A673 (cell line): ENCODE results near the gene OARD1. TPM values are rescaled to one million over a fixed set of nuclear protein-coding genes. Genes with fewer than 3 reads are reported as not detected.

Experiments used
- BruUV-seq: library from RNA; stranded (reverse); fragments of 400-500 nt; replicated peaks from 2 replicates; lab custom pipeline; 2021; lab: Mats Ljungman, UMichigan
- CTCF ChIA-PET: fragments of 300-600 bp; sonication (Branson Sonifier 250); formaldehyde crosslinking; loops from one replicate; lab custom pipeline; 2022; ENCODE audit warnings: antibody characterized with exemption; lab: Charles Lee
- POLR2A ChIA-PET: fragments of 300-600 bp; sonication (Branson Sonifier 250); formaldehyde crosslinking; loops from one replicate; lab custom pipeline; 2022; ENCODE audit warnings: antibody characterized with exemption; ENCODE audit not compliant: low non-redundant PET; lab: Charles Lee
- DNase-seq: peaks from one replicate; pipeline ENCODE4 v3.0.0-alpha.2; 2015; ENCODE audit warnings: low spot score
- H3K27ac ChIP-seq: fragments of 200-600 bp; sonication (generic); 2 replicates; pipeline ENCODE4 v1.5.1; 2016; ENCODE audit warnings: mixed run types, low read depth, mild to moderate bottlenecking, mixed read lengths, antibody characterized with exemption, low read length; ENCODE audit not compliant: poor library complexity, severe bottlenecking
- H3K27me3 ChIP-seq: fragments of 200-600 bp; sonication (generic); replicated peaks from 2 replicates; pipeline ENCODE4 v1.6.1; 2017; ENCODE audit warnings: mixed run types, low read depth, mild to moderate bottlenecking, mixed read lengths, antibody characterized with exemption, low read length; ENCODE audit not compliant: insufficient read depth, poor library complexity
- H3K36me3 ChIP-seq: fragments of 200-600 bp; sonication (generic); 2 replicates; pipeline ENCODE4 v1.6.1; 2016; ENCODE audit warnings: mixed run types, mild to moderate bottlenecking, mixed read lengths, antibody characterized with exemption, low read length; ENCODE audit not compliant: insufficient read depth, poor library complexity, severe bottlenecking
- H3K4me1 ChIP-seq: fragments of 200-600 bp; sonication (generic); 2 replicates; pipeline ENCODE4 v1.6.1; 2017; ENCODE audit warnings: mixed run types, mild to moderate bottlenecking, mixed read lengths, antibody characterized with exemption, low read length; ENCODE audit not compliant: insufficient read depth, poor library complexity, severe bottlenecking
- H3K4me3 ChIP-seq: fragments of 200-600 bp; sonication (generic); 2 replicates; pipeline ENCODE4 v1.5.1; 2016; ENCODE audit warnings: low read depth, mixed run types, mild to moderate bottlenecking, mixed read lengths, low read length; ENCODE audit not compliant: poor library complexity, severe bottlenecking
- H3K9me3 ChIP-seq: fragments of 200-600 bp; sonication (generic); 2 replicates; pipeline ENCODE4 v1.6.1; 2016; ENCODE audit warnings: mixed run types, low read depth, mild to moderate bottlenecking, mixed read lengths, antibody characterized with exemption, low read length; ENCODE audit not compliant: poor library complexity, severe bottlenecking
- CTCF ChIP-seq: fragments of 300-800, 200-600 bp; sonication (generic); conservative IDR thresholded peaks from 2 replicates; pipeline ENCODE4 v1.5.1; 2017; ENCODE audit warnings: low read depth, mild to moderate bottlenecking, antibody characterized with exemption, low read length, moderate library complexity, mixed read lengths
- EZH2 ChIP-seq: fragments of 200-600 bp; sonication (generic); IDR thresholded peaks from 2 replicates; pipeline ENCODE4 v1.6.1; 2017; ENCODE audit warnings: borderline replicate concordance, low read depth, mild to moderate bottlenecking, mixed read lengths, antibody characterized with exemption, low read length; ENCODE audit not compliant: poor library complexity, severe bottlenecking
- intact Hi-C: fragments of 100-400 bp; cut with micrococcal nuclease; formaldehyde crosslinking; loops from one replicate; pipeline ENCODE4 v1.10.0; 2022; ENCODE audit not compliant: unreplicated experiment
- total RNA-seq: library from RNA; stranded (reverse); gene quantifications from 2 replicates; pipeline ENCODE4 v1.2.3, GENCODE V29; 2021

Gene OARD1
- total RNA-seq, 1 experiment from 2014 or later: 27.3 TPM

- H3K4me3 ChIP-seq: no peak overlapping the region
- H3K27me3 ChIP-seq: no peaks in the 10 kb centered on the region
- TF ChIP-seq EZH2: no peak
- no peak for TF ChIP-seq CTCF
- intact Hi-C loops: loop anchor here (10.0 kb wide), 1 partner anchor 708 kb away; no protein-coding TSS in a partner anchor
- CTCF ChIA-PET: no interaction called here
- DNase-seq: no peak
- H3K27ac ChIP-seq: no peak overlapping the region
- H3K9me3 ChIP-seq: no peaks in the 10 kb centered on the region
- POLR2A ChIA-PET: no interaction called here
- BruUV-seq: no TSS peak
- H3K4me1 ChIP-seq: no peaks in the 10 kb centered on the region
- no peaks in the 10 kb centered on the region for H3K36me3 ChIP-seq
These were observed 49.0 kb downstream of the OARD1 start for GRCh38 chr6:41023114-41023513.

- TF ChIP-seq CTCF (no peak), EZH2 (no peak)
- ChIA-PET POLR2A (no interaction called here), CTCF (interaction anchor here (0.6 kb wide), 1 partner anchor 66 kb away, joined by 4 read pairs; no protein-coding TSS in a partner anchor)
- H3K27ac ChIP-seq: no peak overlapping the region
- no peaks in the 10 kb centered on the region for H3K27me3 ChIP-seq
- no peak for DNase-seq
- intact Hi-C loops: loop anchor here (10.0 kb wide), 1 partner anchor 707 kb away; no protein-coding TSS in a partner anchor
- BruUV-seq: no TSS peak
- H3K4me1 ChIP-seq: no peaks in the 10 kb centered on the region
- no peaks in the 10 kb centered on the region for H3K9me3 ChIP-seq
- no peaks in the 10 kb centered on the region for H3K36me3 ChIP-seq
- no peak overlapping the region for H3K4me3 ChIP-seq
These were observed 49.9 kb downstream of the OARD1 start for GRCh38 chr6:41022294-41022693.

GRCh38 chr6:41021832-41022231 lies 50.3 kb downstream of the OARD1 start:
- intact Hi-C loops: loop anchor here (10.0 kb wide), 1 partner anchor 707 kb away; no protein-coding TSS in a partner anchor
- H3K4me1 ChIP-seq: no peaks in the 10 kb centered on the region
- BruUV-seq: no TSS peak
- POLR2A ChIA-PET: no interaction called here
- no peak overlapping the region for H3K27ac ChIP-seq
- peak; percentile 41 for DNase-seq
- no peaks in the 10 kb centered on the region for H3K27me3 ChIP-seq
- no peak overlapping the region for H3K4me3 ChIP-seq
- no peaks in the 10 kb centered on the region for H3K36me3 ChIP-seq
- TF ChIP-seq EZH2: no peak
- TF ChIP-seq CTCF: 0 out of 2 replicates have a peak, but pooled peaks have one; percentile 33
- H3K9me3 ChIP-seq: no peaks in the 10 kb centered on the region
- CTCF ChIA-PET: interaction anchor here (0.6 kb wide), 1 partner anchor 66 kb away, joined by 4 read pairs; no protein-coding TSS in a partner anchor
